Prostate gland (tissue), 2 donors: ENCODE data around the gene NSL1.

Experiments
- CTCF ChIP-seq, 4 experiments: fragments of 200-600 bp in 2 of 4; fragments of 450-650 bp in 2 of 4; sonication (generic) in 2 of 4; IDR thresholded peaks; 1 replicate in 3 of 4; 2 replicates in 1 of 4; pipeline ENCODE4 v1.5.1; 2016 to 2019; ENCODE audit warnings: antibody characterized with exemption in 4 of 4, mild to moderate bottlenecking in 2 of 4, moderate library complexity in 2 of 4
- POLR2A ChIP-seq: fragments of 450-650 bp; IDR thresholded peaks from one replicate; pipeline ENCODE4 v1.6.1; 2016; ENCODE audit warnings: antibody characterized with exemption, mild to moderate bottlenecking

- TF ChIP-seq CTCF (IDR thresholded peaks at IDR 0.05) = no peak
- no peak for TF ChIP-seq POLR2A
Observed at GRCh38 chr1:212722270-212722957, 69.2 kb downstream of the NSL1 start.
